H1 (cell line): ENCODE results near the gene B3GLCT. TPM values are rescaled to one million over a fixed set of nuclear protein-coding genes. Genes with fewer than 3 reads are reported as not detected.

ENCODE experiments used
- CTCF ChIA-PET: fragments of 300-600 bp; sonication (Branson Sonifier 250); formaldehyde crosslinking; loops from one replicate; lab custom pipeline; 2021; ENCODE audit not compliant: partially characterized antibody; lab: Charles Lee
- POLR2A ChIA-PET: fragments of 300-600 bp; sonication (Branson Sonifier 250); formaldehyde crosslinking; loops from one replicate; lab custom pipeline; 2021; ENCODE audit warnings: inconsistent platforms; ENCODE audit not compliant: partially characterized antibody; lab: Charles Lee
- DNase-seq, 2 experiments: peaks; one replicate each; pipeline versions ENCODE4 v3.0.0 to v3.0.0-alpha.2; 2010 to 2022; ENCODE audit warnings: low spot score in 2 of 2, low read depth in 1 of 2, mixed read lengths in 1 of 2
- FAIRE-seq: peaks from 2 replicates; lab custom pipeline; 2011; peaks lifted over from hg19 to GRCh38; lab: Jason Lieb, UNC
- H2AFZ ChIP-seq: 2 replicates; pipeline ENCODE4 v1.8.1; 2012; ENCODE audit warnings: low read length, inconsistent platforms
- H2AK5ac ChIP-seq: 2 replicates; pipeline ENCODE4 v1.6.1; 2013; ENCODE audit warnings: low read depth, low read length
- H2BK120ac ChIP-seq: replicated peaks from 2 replicates; pipeline ENCODE3; 2013; ENCODE audit warnings: low read depth, low read length, inconsistent platforms
- H2BK12ac ChIP-seq: 2 replicates; pipeline ENCODE4 v1.6.1; 2013; ENCODE audit warnings: low read depth, low read length
- H2BK15ac ChIP-seq: 2 replicates; pipeline ENCODE4 v1.6.1; 2013; ENCODE audit warnings: low read length
- H2BK20ac ChIP-seq: 2 replicates; pipeline ENCODE4 v1.6.1; 2013; ENCODE audit warnings: low read length
- H2BK5ac ChIP-seq: 2 replicates; pipeline ENCODE4 v1.6.1; 2013; ENCODE audit warnings: low read depth, low read length
- H3K14ac ChIP-seq: 2 replicates; pipeline ENCODE4 v1.6.1; 2013; ENCODE audit warnings: inconsistent platforms; ENCODE audit not compliant: insufficient read length
- H3K18ac ChIP-seq: 2 replicates; pipeline ENCODE4 v1.6.1; 2013; ENCODE audit warnings: low read length; ENCODE audit errors: extremely low read depth
- H3K23ac ChIP-seq: 2 replicates; pipeline ENCODE4 v1.6.1; 2013; ENCODE audit warnings: inconsistent platforms; ENCODE audit not compliant: insufficient read length
- H3K23me2 ChIP-seq: 2 replicates; pipeline ENCODE4 v1.6.1; 2013; ENCODE audit warnings: low read depth, low read length
- H3K27ac ChIP-seq: 2 replicates; pipeline ENCODE4 v1.6.1; 2011; ENCODE audit warnings: low read depth, low read length, inconsistent platforms
- H3K27me3 ChIP-seq, 4 experiments: replicated peaks in 1 of 4; 1 replicate in 1 of 4; 2 replicates in 3 of 4; pipeline versions ENCODE4 v1.6.1 to v1.8.1; 2011 to 2013; ENCODE audit warnings: low read length in 3 of 4, mild to moderate bottlenecking in 3 of 4, inconsistent platforms in 2 of 4, mixed read lengths in 2 of 4, moderate library complexity in 1 of 4; ENCODE audit not compliant: control insufficient read depth in 3 of 4, insufficient read depth in 3 of 4; ENCODE audit errors: extremely low read depth in 1 of 4
- H3K36me3 ChIP-seq, 4 experiments: 2 replicates each; pipeline versions ENCODE4 v1.6.1 to v1.8.1; 2011 to 2013; ENCODE audit warnings: mild to moderate bottlenecking in 4 of 4, low read length in 3 of 4, moderate library complexity in 2 of 4, control low read depth in 1 of 4, inconsistent platforms in 1 of 4; ENCODE audit not compliant: insufficient read depth in 4 of 4, control insufficient read depth in 2 of 4
- H3K4ac ChIP-seq: replicated peaks from 2 replicates; pipeline ENCODE3; 2013; ENCODE audit warnings: low read length, low read depth, mixed read lengths, inconsistent platforms; ENCODE audit not compliant: insufficient read length
- H3K4me1 ChIP-seq, 4 experiments: replicated peaks in 1 of 4; 1 replicate in 1 of 4; 2 replicates in 3 of 4; pipeline versions ENCODE4 v1.6.1 to v1.8.1; 2011 to 2013; ENCODE audit warnings: low read length in 3 of 4, inconsistent platforms in 2 of 4, mixed read lengths in 1 of 4; ENCODE audit not compliant: insufficient read depth in 4 of 4, control insufficient read depth in 3 of 4
- H3K4me2 ChIP-seq, 2 experiments: 2 replicates each; pipeline versions ENCODE4 v1.6.1 to v1.8.1; 2011 to 2013; ENCODE audit warnings: low read depth in 2 of 2, low read length in 2 of 2, control low read depth in 1 of 2, inconsistent platforms in 1 of 2, mild to moderate bottlenecking in 1 of 2; ENCODE audit not compliant: insufficient read depth in 1 of 2
- H3K4me3 ChIP-seq, 4 experiments: fragments of 200-600, 300-600 bp in 1 of 4; sonication (generic), shearing (Covaris generic), sonication (Bioruptor Twin) in 1 of 4; 2 replicates each; pipeline versions ENCODE4 v1.5.1 to v1.8.1; 2011 to 2016; ENCODE audit warnings: low read length in 4 of 4, low read depth in 3 of 4, control low read depth in 2 of 4, inconsistent platforms in 2 of 4, mild to moderate bottlenecking in 2 of 4, mixed read lengths in 1 of 4, moderate library complexity in 1 of 4; ENCODE audit not compliant: insufficient read depth in 2 of 4; ENCODE audit errors: extremely low read depth in 1 of 4
- H3K56ac ChIP-seq: replicated peaks from 2 replicates; pipeline ENCODE3; 2013; ENCODE audit warnings: low read depth, mild to moderate bottlenecking, mixed read lengths, low read length, inconsistent platforms; ENCODE audit not compliant: insufficient read length
- H3K79me1 ChIP-seq: 2 replicates; pipeline ENCODE4 v1.6.1; 2013; ENCODE audit warnings: low read depth, low read length, control low read depth
- H3K79me2 ChIP-seq, 2 experiments: 2 replicates each; pipeline versions ENCODE4 v1.6.1 to v1.8.1; 2012 to 2013; ENCODE audit warnings: low read length in 2 of 2, mild to moderate bottlenecking in 2 of 2, inconsistent platforms in 1 of 2; ENCODE audit not compliant: insufficient read depth in 2 of 2, control insufficient read depth in 1 of 2
- H3K9ac ChIP-seq, 4 experiments: replicated peaks in 1 of 4; 1 replicate in 1 of 4; 2 replicates in 3 of 4; pipeline versions ENCODE4 v1.6.1 to v1.8.1; 2011 to 2013; ENCODE audit warnings: low read depth in 3 of 4, low read length in 3 of 4, control low read depth in 2 of 4, mild to moderate bottlenecking in 2 of 4, moderate library complexity in 2 of 4, inconsistent platforms in 1 of 4; ENCODE audit errors: extremely low read depth in 1 of 4
- H3K9me3 ChIP-seq, 2 experiments: 2 replicates each; pipeline versions ENCODE4 v1.6.1 to v1.8.1; 2012 to 2013; ENCODE audit warnings: mild to moderate bottlenecking in 2 of 2, moderate library complexity in 2 of 2, control low read depth in 1 of 2, inconsistent platforms in 1 of 2, low read depth in 1 of 2, low read length in 1 of 2, mixed read lengths in 1 of 2; ENCODE audit not compliant: insufficient read depth in 2 of 2
- H4K20me1 ChIP-seq, 2 experiments: replicated peaks in 1 of 2; 2 replicates each; pipeline versions ENCODE3 to v1.8.1; 2011 to 2013; ENCODE audit warnings: inconsistent platforms in 2 of 2, low read length in 2 of 2, mild to moderate bottlenecking in 1 of 2; ENCODE audit not compliant: insufficient read depth in 2 of 2, control insufficient read depth in 1 of 2
- H4K5ac ChIP-seq: 2 replicates; pipeline ENCODE4 v1.6.1; 2013; ENCODE audit warnings: low read length, low read depth, mixed read lengths, inconsistent platforms; ENCODE audit not compliant: insufficient read length
- H4K8ac ChIP-seq: 2 replicates; pipeline ENCODE4 v1.8.0; 2013; ENCODE audit warnings: mild to moderate bottlenecking, moderate library complexity, low read length, inconsistent platforms; ENCODE audit not compliant: insufficient read depth; ENCODE audit errors: extremely low read depth
- H4K91ac ChIP-seq: replicated peaks from 2 replicates; pipeline ENCODE3; 2013; ENCODE audit warnings: low read length, mixed read lengths, inconsistent platforms; ENCODE audit not compliant: insufficient read length
- EP300 ChIP-seq, 2 experiments: IDR thresholded peaks; 1 replicate in 1 of 2; 2 replicates in 1 of 2; pipeline ENCODE4 v1.6.1; 2011 to 2012; ENCODE audit warnings: low read depth in 2 of 2, low read length in 2 of 2, mild to moderate bottlenecking in 2 of 2, borderline replicate concordance in 1 of 2, inconsistent platforms in 1 of 2, moderate library complexity in 1 of 2
- YY1 ChIP-seq: IDR thresholded peaks from 2 replicates; pipeline ENCODE4 v1.6.1; 2011; ENCODE audit warnings: low read depth, mild to moderate bottlenecking, low read length
- WGBS, 2 experiments: shearing (Covaris generic) in 1 of 2; methylation state at CpG; one replicate each; pipeline versions ENCODE4 v1.1.6 to v1.1.7; 2013 to 2015; ENCODE audit warnings: low lambda C conversion rate in 2 of 2, mixed read lengths in 2 of 2, inconsistent platforms in 1 of 2, low coverage in 1 of 2, missing lambda C conversion rate in 1 of 2; ENCODE audit not compliant: insufficient replicate concordance in 2 of 2, insufficient coverage in 1 of 2, insufficient read length in 1 of 2; ENCODE audit errors: extremely low coverage in 1 of 2, missing lambda C conversion rate in 1 of 2; 5-methylcytosine and 5-hydroxymethylcytosine counted together
- polyA plus RNA-seq, 7 experiments: library from polyadenylated mRNA; depleted of rRNA in 3 of 7; stranded (reverse) in 5 of 7; unstranded in 2 of 7; fragments of >200 nt in 5 of 7; fragments of 200-250 nt in 2 of 7; gene quantifications; 1 replicate in 5 of 7; 2 replicates in 1 of 7; 4 replicates in 1 of 7; pipeline versions ENCODE4 v1.2.1 to v1.2.3, GENCODE V29; 2011 to 2013; ENCODE audit warnings: missing spikeins in 2 of 7, mixed read lengths in 2 of 7
- total RNA-seq: library from RNA; stranded (reverse); fragmentation: NEBNext Ultra II Directional; extraction: Animal tissue kit (Norgen Biotek cat#: 25700); gene quantifications from 2 replicates; pipeline ENCODE4 v1.2.1, GENCODE V29; 2021
- TF ChIP-seq, protein P1 (sequence below): IDR thresholded peaks from 2 replicates; pipeline ENCODE4 v1.6.1; 2012; ENCODE audit warnings: inconsistent platforms

B3GLCT gene
- total and polyA plus RNA-seq, 2 of the 8 experiments (the other 6 are each of a cell fraction or from before 2014, with no cell fraction given), result 1.5 to 4.1 TPM

DNA sequence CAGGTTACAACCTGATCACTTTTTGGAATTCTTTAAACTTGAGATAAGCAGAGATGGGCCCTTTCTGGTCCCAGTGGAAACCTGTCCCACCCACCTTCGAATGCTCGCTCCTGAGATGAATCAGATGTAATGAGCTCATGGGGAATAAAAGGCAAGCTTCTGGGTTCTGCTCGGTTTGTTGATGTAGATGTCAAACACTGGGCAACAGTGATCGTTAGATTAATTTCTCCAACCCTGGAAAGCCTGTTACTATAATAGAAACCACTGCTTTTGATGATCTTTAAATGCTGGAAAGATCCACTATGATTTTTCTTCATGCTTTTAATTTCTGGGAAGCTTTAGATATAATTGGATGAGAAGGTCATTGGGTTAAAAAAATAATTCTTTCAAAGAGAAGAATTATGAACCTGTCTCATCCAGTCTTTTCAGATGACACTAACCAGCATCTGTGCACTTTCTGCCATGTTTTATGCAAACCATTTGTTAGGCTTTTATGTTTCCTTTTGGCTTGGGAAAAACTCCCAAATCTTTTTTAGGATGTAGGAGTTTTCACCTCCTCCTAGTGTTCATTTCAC lies 49.3 kb downstream of the B3GLCT start:
- no peaks in the 10 kb centered on the region for H3K4me1 ChIP-seq
- no peak overlapping the region for H4K8ac ChIP-seq
- no peak overlapping the region for H4K91ac ChIP-seq
- H3K23ac ChIP-seq, result no peak overlapping the region
- H3K79me1 ChIP-seq, result no peaks in the 10 kb centered on the region
- no peak overlapping the region for H3K18ac ChIP-seq
- WGBS, 2 experiments, result 93% methylated on average over 4 of the region's 4 CpGs; no CpG with 5 or more reads in 1 of the 2 experiments
- H3K9ac ChIP-seq, result no peak overlapping the region
- H3K79me2 ChIP-seq, result no peaks in the 10 kb centered on the region
- FAIRE-seq (no peak), DNase-seq (no peak)
- H2BK5ac ChIP-seq, result no peak overlapping the region
- H3K4me3 ChIP-seq, result no peak overlapping the region
- POLR2A ChIA-PET, result no interaction called here
- H2BK120ac ChIP-seq, result no peak overlapping the region
- H3K36me3 ChIP-seq, result no peaks in the 10 kb centered on the region
- H3K23me2 ChIP-seq, result no peaks in the 10 kb centered on the region; the same call in 1 of the 2 replicates
- TF ChIP-seq YY1 (no peak), EP300 (IDR thresholded peaks at IDR 0.05; ENCODE audit: borderline replicate concordance in 1 of 2, low read depth in 2 of 2, low read length in 2 of 2) (no peak)
- TF ChIP-seq, protein P1, sequence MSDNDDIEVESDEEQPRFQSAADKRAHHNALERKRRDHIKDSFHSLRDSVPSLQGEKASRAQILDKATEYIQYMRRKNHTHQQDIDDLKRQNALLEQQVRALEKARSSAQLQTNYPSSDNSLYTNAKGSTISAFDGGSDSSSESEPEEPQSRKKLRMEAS, result no peak
- TF ChIP-seq, all 59 proteins: peak for 0
- no peak overlapping the region for H3K56ac ChIP-seq
- H3K9me3 ChIP-seq, result 0 out of 4 replicates have a peak, but pooled peaks cover 0 to 4% of the 10 kb centered on the region in 2 experiments
- no peak overlapping the region for H2AFZ ChIP-seq
- H2BK12ac ChIP-seq, result no peak overlapping the region
- CTCF ChIA-PET, result interaction anchor here (1.3 to 6.8 kb wide), 2 partner anchors 8 to 12 kb away, joined by 3 to 63 read pairs; no protein-coding TSS in a partner anchor
- no peak overlapping the region for H3K4me2 ChIP-seq
- no peak overlapping the region for H3K4ac ChIP-seq
- H3K27ac ChIP-seq, result no peak overlapping the region
- H3K27me3 ChIP-seq, result no peaks in the 10 kb centered on the region
- no peaks in the 10 kb centered on the region for H4K20me1 ChIP-seq
- H2BK20ac ChIP-seq, result no peak overlapping the region
- no peak overlapping the region for H3K14ac ChIP-seq
- no peak overlapping the region for H2BK15ac ChIP-seq
- H4K5ac ChIP-seq, result no peak overlapping the region
- no peak overlapping the region for H2AK5ac ChIP-seq
